Activated CD8-positive, alpha-beta memory T cell treated with anti-CD3 and anti-CD28 coated beads for 1 hour (primary cell): ENCODE results near the gene CCN6.

Experiments used
- DNase-seq, 2 donors: peaks; one replicate each; pipeline ENCODE4 v3.0.0-alpha.2; 2020; ENCODE audit warnings: low read depth in 1 of 2; ENCODE audit errors: extremely low read depth in 1 of 2

CCN6 gene

GRCh38 chr6:112109262-112109661 is 55.4 kb downstream of the CCN6 start:
- DNase-seq, result no peak

GRCh38 chr6:112113431-112113830 is 59.5 kb downstream of the CCN6 start:
- DNase-seq, result no peak

GRCh38 chr6:112113918-112114317 is 60.0 kb downstream of the CCN6 start:
- DNase-seq, result no peak

GRCh38 chr6:112114577-112115223 is 60.8 kb downstream of the CCN6 start:
- no peak for DNase-seq

- no peak for DNase-seq
These were observed 62.3 kb downstream of the CCN6 start for GRCh38 chr6:112116221-112116620.

GRCh38 chr6:112117554-112117953 is 63.6 kb downstream of the CCN6 start:
- DNase-seq, result no peak

GRCh38 chr6:112118034-112118433 is 64.1 kb downstream of the CCN6 start:
- no peak for DNase-seq
